ENCODE results near the gene KCNQ1.

DNA sequence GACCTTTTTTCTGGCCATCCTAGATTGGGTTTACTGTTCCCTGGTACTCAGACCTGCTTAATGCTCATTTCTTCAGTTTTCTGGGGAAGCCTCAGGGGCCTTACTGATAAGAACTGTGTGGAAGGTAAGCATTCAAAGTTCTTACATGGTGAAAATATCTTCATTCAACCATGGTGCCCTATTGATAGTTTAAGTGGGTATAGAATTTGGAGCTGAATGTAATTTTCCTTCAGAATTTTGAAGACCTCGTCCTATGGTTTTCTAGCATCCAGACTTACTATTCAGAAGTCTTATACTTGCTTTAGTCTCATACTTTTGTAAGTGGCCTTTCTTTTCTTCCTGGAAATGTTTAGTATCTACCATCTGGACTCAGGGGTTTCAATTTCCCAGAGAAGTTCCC is 365.0 kb downstream of the KCNQ1 start:
- TF ChIP-seq, protein P1, sequence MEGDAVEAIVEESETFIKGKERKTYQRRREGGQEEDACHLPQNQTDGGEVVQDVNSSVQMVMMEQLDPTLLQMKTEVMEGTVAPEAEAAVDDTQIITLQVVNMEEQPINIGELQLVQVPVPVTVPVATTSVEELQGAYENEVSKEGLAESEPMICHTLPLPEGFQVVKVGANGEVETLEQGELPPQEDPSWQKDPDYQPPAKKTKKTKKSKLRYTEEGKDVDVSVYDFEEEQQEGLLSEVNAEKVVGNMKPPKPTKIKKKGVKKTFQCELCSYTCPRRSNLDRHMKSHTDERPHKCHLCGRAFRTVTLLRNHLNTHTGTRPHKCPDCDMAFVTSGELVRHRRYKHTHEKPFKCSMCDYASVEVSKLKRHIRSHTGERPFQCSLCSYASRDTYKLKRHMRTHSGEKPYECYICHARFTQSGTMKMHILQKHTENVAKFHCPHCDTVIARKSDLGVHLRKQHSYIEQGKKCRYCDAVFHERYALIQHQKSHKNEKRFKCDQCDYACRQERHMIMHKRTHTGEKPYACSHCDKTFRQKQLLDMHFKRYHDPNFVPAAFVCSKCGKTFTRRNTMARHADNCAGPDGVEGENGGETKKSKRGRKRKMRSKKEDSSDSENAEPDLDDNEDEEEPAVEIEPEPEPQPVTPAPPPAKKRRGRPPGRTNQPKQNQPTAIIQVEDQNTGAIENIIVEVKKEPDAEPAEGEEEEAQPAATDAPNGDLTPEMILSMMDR (IDR thresholded peaks at IDR 0.05; ENCODE audit: borderline replicate concordance, extremely low read depth, low read length, poor library complexity, severe bottlenecking) = no peak
- no peak for TF ChIP-seq EZH2 (IDR thresholded peaks at IDR 0.05; ENCODE audit: borderline replicate concordance, low read depth, low read length, severe bottlenecking)
